Gastroesophageal sphincter (tissue), 3 donors: ENCODE data around the gene PTCH1.

Experiments
- CTCF ChIP-seq, 4 experiments: fragments of 200-600 bp in 2 of 4; fragments of 450-650 bp in 2 of 4; sonication (generic) in 1 of 4; IDR thresholded peaks; one replicate each; pipeline ENCODE4 v1.5.1; 2017 to 2019; ENCODE audit warnings: antibody characterized with exemption in 4 of 4, mild to moderate bottlenecking in 2 of 4, moderate library complexity in 2 of 4
- POLR2A ChIP-seq, 2 donors: fragments of 450-650 bp; IDR thresholded peaks; one replicate each; pipeline ENCODE4 v1.6.1; 2017; ENCODE audit warnings: antibody characterized with exemption in 2 of 2, mild to moderate bottlenecking in 2 of 2, moderate library complexity in 1 of 2

GRCh38 chr9:95552814-95553546, 36.2 kb upstream of the PTCH1 start:
- TF ChIP-seq CTCF (IDR thresholded peaks at IDR 0.05) (no peak), POLR2A (IDR thresholded peaks at IDR 0.05) (no peak)
